Neural progenitor cell (in vitro differentiated cells): ENCODE data around the gene PTPN23. TPM values are rescaled to one million over a fixed set of nuclear protein-coding genes. Genes with fewer than 3 reads are reported as not detected.

Experiments used
- DNase-seq: peaks from one replicate; pipeline ENCODE4 v3.0.0-alpha.2; 2016; ENCODE audit warnings: low spot score
- H2AFZ ChIP-seq: fragments of 200-600 bp; sonication (generic); replicated peaks from 2 replicates; pipeline ENCODE4 v1.6.1; 2016; ENCODE audit warnings: antibody characterized with exemption
- H3F3A ChIP-seq: fragments of 200-600 bp; sonication (generic); 2 replicates; pipeline ENCODE4 v1.6.1; 2016; ENCODE audit warnings: antibody characterized with exemption, low read depth
- H3K27ac ChIP-seq: fragments of 200-600 bp; sonication (generic); 2 replicates; pipeline ENCODE4 v1.5.1; 2016; ENCODE audit warnings: mild to moderate bottlenecking
- H3K27me3 ChIP-seq: fragments of 200-600 bp; sonication (generic); 2 replicates; pipeline ENCODE4 v1.6.1; 2016; ENCODE audit warnings: mild to moderate bottlenecking, moderate library complexity
- H3K36me3 ChIP-seq: fragments of 200-600 bp; sonication (generic); 2 replicates; pipeline ENCODE4 v1.5.1; 2016
- H3K4me1 ChIP-seq: fragments of 200-600 bp; sonication (generic); 2 replicates; pipeline ENCODE4 v1.6.1; 2016; ENCODE audit warnings: mixed run types
- H3K4me2 ChIP-seq: fragments of 200-600 bp; sonication (generic); 2 replicates; pipeline ENCODE4 v1.6.1; 2016
- H3K4me3 ChIP-seq: fragments of 200-600 bp; sonication (generic); 2 replicates; pipeline ENCODE4 v1.5.1; 2016
- H3K79me2 ChIP-seq: fragments of 200-600 bp; sonication (generic); 2 replicates; pipeline ENCODE4 v1.6.1; 2016; ENCODE audit warnings: low read depth
- H3K9ac ChIP-seq: fragments of 200-600 bp; sonication (generic); 2 replicates; pipeline ENCODE4 v1.6.1; 2016
- H3K9me3 ChIP-seq: fragments of 200-600 bp; sonication (generic); 2 replicates; pipeline ENCODE4 v1.5.1; 2016; ENCODE audit warnings: low read depth
- H4K20me1 ChIP-seq: fragments of 200-600 bp; sonication (generic); 2 replicates; pipeline ENCODE4 v1.6.1; 2016; ENCODE audit warnings: low read depth
- H3K27ac Mint-ChIP-seq: 3 replicates; pipeline ENCODE4 v1.8.0; 2021; ENCODE audit warnings: mixed read lengths
- H3K27me3 Mint-ChIP-seq: 2 replicates; pipeline ENCODE4 v1.8.0; 2022; ENCODE audit warnings: low read depth, mild to moderate bottlenecking, inconsistent platforms, moderate library complexity, mixed read lengths; ENCODE audit not compliant: insufficient read depth
- H3K36me3 Mint-ChIP-seq: 3 replicates; pipeline ENCODE4 v1.8.0; 2021; ENCODE audit warnings: mixed read lengths
- H3K4me1 Mint-ChIP-seq: 3 replicates; pipeline ENCODE4 v1.8.0; 2021; ENCODE audit warnings: mixed read lengths
- H3K4me3 Mint-ChIP-seq: 3 replicates; pipeline ENCODE4 v1.8.0; 2021; ENCODE audit warnings: mild to moderate bottlenecking, moderate library complexity, mixed read lengths
- H3K9me3 Mint-ChIP-seq: 3 replicates; pipeline ENCODE4 v1.8.0; 2020; ENCODE audit warnings: mixed read lengths
- EZH2 ChIP-seq: fragments of 200-600 bp; sonication (generic); IDR thresholded peaks from 2 replicates; pipeline ENCODE4 v1.6.1; 2017; ENCODE audit warnings: antibody characterized with exemption, mild to moderate bottlenecking, moderate library complexity
- EZH2phosphoT487 ChIP-seq: fragments of 200-600 bp; sonication (generic); IDR thresholded peaks from 2 replicates; pipeline ENCODE4 v1.6.1; 2017; ENCODE audit warnings: antibody characterized with exemption
- total RNA-seq: library from RNA; depleted of rRNA; stranded (reverse); fragments of >200 nt; gene quantifications from 2 replicates; pipeline ENCODE4 v1.2.3, GENCODE V29; 2015; ENCODE audit warnings: low replicate concordance
- TF ChIP-seq, protein P1 (sequence below): fragments of 200-600 bp; sonication (generic); IDR thresholded peaks from 2 replicates; pipeline ENCODE4 v1.5.1; 2017; ENCODE audit warnings: antibody characterized with exemption, mild to moderate bottlenecking

PTPN23 gene
- total RNA-seq, 1 donor from 2014 or later, result 3.4 TPM

DNA sequence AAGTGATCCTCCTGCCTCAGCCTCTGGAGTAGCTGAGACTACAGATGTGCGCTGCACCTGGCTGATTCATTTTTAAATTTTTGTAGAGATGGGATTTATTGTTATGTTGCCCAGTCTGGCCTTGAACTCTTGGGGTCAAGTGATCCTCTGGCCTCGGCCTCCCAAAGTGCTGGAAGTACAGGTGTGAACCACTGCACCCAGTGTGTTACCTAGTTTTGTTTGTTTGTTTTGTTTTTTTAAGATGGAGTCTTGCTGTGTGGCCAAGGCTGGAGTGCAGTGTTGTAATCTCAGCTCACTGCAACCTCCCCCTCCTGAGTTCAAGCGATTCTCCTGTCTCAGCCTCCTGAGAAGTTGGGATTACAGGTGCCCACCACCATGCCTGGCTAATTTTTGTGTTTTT lies 12.1 kb downstream of the PTPN23 start:
- Histone ChIP-seq H3K36me3 (no peaks in the 10 kb centered on the region), H4K20me1 (peaks cover 28% of the 10 kb centered on the region), H3F3A (peaks cover 13% of the 10 kb centered on the region), H3K79me2 (peaks cover 47% of the 10 kb centered on the region), H3K4me2 (no peak overlapping the region), H3K27me3 (no peaks in the 10 kb centered on the region), H2AFZ (no peak overlapping the region), H3K9ac (no peak overlapping the region), H3K27ac (no peak overlapping the region), H3K4me1 (peaks cover 10% of the 10 kb centered on the region), H3K4me3 (no peak overlapping the region), H3K9me3 (no peaks in the 10 kb centered on the region)
- no peak overlapping the region for H3K27ac Mint-ChIP-seq
- H3K9me3 Mint-ChIP-seq, result no peaks in the 10 kb centered on the region
- TF ChIP-seq, protein P1, sequence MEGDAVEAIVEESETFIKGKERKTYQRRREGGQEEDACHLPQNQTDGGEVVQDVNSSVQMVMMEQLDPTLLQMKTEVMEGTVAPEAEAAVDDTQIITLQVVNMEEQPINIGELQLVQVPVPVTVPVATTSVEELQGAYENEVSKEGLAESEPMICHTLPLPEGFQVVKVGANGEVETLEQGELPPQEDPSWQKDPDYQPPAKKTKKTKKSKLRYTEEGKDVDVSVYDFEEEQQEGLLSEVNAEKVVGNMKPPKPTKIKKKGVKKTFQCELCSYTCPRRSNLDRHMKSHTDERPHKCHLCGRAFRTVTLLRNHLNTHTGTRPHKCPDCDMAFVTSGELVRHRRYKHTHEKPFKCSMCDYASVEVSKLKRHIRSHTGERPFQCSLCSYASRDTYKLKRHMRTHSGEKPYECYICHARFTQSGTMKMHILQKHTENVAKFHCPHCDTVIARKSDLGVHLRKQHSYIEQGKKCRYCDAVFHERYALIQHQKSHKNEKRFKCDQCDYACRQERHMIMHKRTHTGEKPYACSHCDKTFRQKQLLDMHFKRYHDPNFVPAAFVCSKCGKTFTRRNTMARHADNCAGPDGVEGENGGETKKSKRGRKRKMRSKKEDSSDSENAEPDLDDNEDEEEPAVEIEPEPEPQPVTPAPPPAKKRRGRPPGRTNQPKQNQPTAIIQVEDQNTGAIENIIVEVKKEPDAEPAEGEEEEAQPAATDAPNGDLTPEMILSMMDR, result no peak
- no peak for TF ChIP-seq EZH2
- TF ChIP-seq EZH2phosphoT487, result no peak
- H3K27me3 Mint-ChIP-seq, result peaks cover 2% of the 10 kb centered on the region
- H3K4me3 Mint-ChIP-seq, result no peak overlapping the region
- H3K4me1 Mint-ChIP-seq, result peaks cover 32% of the 10 kb centered on the region
- no peak for DNase-seq
- H3K36me3 Mint-ChIP-seq, result peaks cover 5% of the 10 kb centered on the region

GRCh38 chr3:47394140-47394870 lies 13.5 kb downstream of the PTPN23 start:
- H3K27ac Mint-ChIP-seq, result peak overlapping the region; percentile 24
- H3K9me3 Mint-ChIP-seq, result no peaks in the 10 kb centered on the region
- Histone ChIP-seq H3K27ac (no peak overlapping the region), H3K9ac (no peak overlapping the region), H2AFZ (no peak overlapping the region), H3K4me3 (no peak overlapping the region), H4K20me1 (peaks cover 28% of the 10 kb centered on the region), H3K9me3 (no peaks in the 10 kb centered on the region), H3K4me1 (peaks cover 10% of the 10 kb centered on the region), H3K36me3 (no peaks in the 10 kb centered on the region), H3F3A (peaks cover 10% of the 10 kb centered on the region), H3K4me2 (no peak overlapping the region), H3K79me2 (peaks cover 41% of the 10 kb centered on the region), H3K27me3 (no peaks in the 10 kb centered on the region)
- TF ChIP-seq EZH2 (no peak), EZH2phosphoT487 (no peak)
- TF ChIP-seq, protein P1, result no peak
- H3K4me3 Mint-ChIP-seq, result peak overlapping the region; percentile 52
- peaks cover 2% of the 10 kb centered on the region for H3K27me3 Mint-ChIP-seq
- H3K36me3 Mint-ChIP-seq, result peaks cover 5% of the 10 kb centered on the region
- DNase-seq, result peak; percentile 41
- H3K4me1 Mint-ChIP-seq, result peaks cover 30% of the 10 kb centered on the region

GRCh38 chr3:47394881-47395280 lies 14.1 kb downstream of the PTPN23 start:
- peaks cover 31% of the 10 kb centered on the region for H3K4me1 Mint-ChIP-seq
- H3K27me3 ChIP-seq, result no peaks in the 10 kb centered on the region
- peaks cover 7% of the 10 kb centered on the region for H3F3A ChIP-seq
- H3K27ac Mint-ChIP-seq, result no peak overlapping the region
- H3K4me2 ChIP-seq, result no peak overlapping the region
- peaks cover 10% of the 10 kb centered on the region for H3K4me1 ChIP-seq
- no peak overlapping the region for H3K27ac ChIP-seq
- no peaks in the 10 kb centered on the region for H3K9me3 Mint-ChIP-seq
- no peak overlapping the region for H2AFZ ChIP-seq
- peaks cover 28% of the 10 kb centered on the region for H4K20me1 ChIP-seq
- H3K36me3 ChIP-seq, result no peaks in the 10 kb centered on the region
- H3K4me3 ChIP-seq, result no peak overlapping the region
- no peak for DNase-seq
- H3K9ac ChIP-seq, result no peak overlapping the region
- no peak for TF ChIP-seq EZH2phosphoT487
- no peak for TF ChIP-seq EZH2
- TF ChIP-seq, protein P1, result no peak
- peaks cover 5% of the 10 kb centered on the region for H3K36me3 Mint-ChIP-seq
- peaks cover 39% of the 10 kb centered on the region for H3K79me2 ChIP-seq
- H3K9me3 ChIP-seq, result no peaks in the 10 kb centered on the region
- peaks cover 2% of the 10 kb centered on the region for H3K27me3 Mint-ChIP-seq
- H3K4me3 Mint-ChIP-seq, result no peak overlapping the region
